Measurements from ENCODE around the gene GNAL. TPM values are rescaled to one million over a fixed set of nuclear protein-coding genes. Genes with fewer than 3 reads are reported as not detected.
A peak's percentile ranks its signal among the peaks of the same experiment; 100 is the strongest.
"Not testable (repeated sequence)": the region's sequence is repeated elsewhere in the genome, so short reads cannot be mapped to it uniquely, and the experiment has no call there.

The GNAL gene
- total RNA-seq, 2 donors from 2014 or later: 0.20 to 0.53 TPM

DNA sequence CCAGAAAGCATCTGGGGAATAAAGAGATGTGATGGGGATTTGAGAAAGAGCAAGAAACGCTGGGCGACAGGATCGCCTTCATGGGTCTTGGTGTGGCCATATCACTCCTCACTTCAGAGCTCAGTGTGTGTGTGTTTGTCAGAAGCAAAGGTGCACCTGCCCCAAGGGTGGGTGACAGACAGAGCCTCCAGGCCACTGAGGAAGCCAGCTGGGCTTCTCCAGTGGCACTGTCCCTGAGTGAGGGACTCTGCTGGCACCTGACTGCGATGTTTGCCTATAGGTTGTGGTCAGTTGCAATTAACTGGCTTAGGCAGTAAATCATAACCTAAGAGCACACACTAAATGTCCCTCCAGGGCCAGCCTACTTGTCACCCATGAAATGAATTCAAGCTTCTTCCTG lies 23.5 kb upstream of the GNAL start:
- Mint-ChIP-seq H3K27ac (no peak overlapping the region), H3K9me3 (no peaks in the 10 kb centered on the region), H3K36me3 (no peaks in the 10 kb centered on the region)
- no peak for DNase-seq (ENCODE audit: low spot score in 2 of 2)
- ATAC-seq: no peak

DNA sequence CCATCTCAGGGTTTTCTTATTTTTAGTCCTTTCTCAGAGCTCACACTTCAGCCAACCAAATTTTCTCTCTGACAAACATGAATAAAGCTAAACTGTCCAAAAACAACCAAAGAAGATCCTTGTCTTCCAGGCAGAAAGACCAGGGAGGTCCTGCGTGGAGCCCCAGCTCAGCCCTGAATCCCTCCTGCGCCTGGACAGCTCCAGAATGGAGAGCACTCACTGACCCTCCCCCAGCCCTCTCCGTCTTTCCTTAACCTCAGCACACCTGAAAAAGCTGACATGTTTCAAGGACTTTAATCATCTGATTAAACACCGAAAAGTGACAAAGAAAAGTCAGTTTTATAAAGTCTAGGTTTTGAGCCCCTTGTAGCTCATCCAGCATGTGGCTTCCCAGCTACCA lies 22.9 kb upstream of the GNAL start:
- Mint-ChIP-seq H3K9me3 (no peaks in the 10 kb centered on the region), H3K36me3 (no peaks in the 10 kb centered on the region), H3K27ac (no peak overlapping the region)
- DNase-seq (ENCODE audit: low spot score in 2 of 2) (no peak), ATAC-seq (no peak)

DNA sequence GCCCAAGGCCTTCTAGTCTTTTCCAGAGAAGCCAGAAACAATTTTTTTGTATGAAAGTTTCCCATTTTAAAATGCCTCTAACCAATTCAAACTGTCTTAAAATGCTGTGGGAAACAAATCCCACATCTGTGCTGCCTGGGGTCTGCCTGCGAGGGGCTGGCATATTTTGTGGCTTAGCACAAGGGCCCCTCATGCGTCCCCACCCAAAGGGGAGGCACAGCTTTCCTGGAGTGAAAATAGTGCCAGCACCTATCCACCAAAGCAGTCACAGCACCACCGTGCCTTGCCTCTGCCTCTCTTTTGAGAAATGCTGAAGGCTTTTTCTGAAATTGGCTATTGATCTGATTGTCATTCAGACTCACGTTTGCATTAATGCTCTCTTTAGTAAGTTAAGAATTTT lies 22.2 kb upstream of the GNAL start:
- DNase-seq (ENCODE audit: low spot score in 2 of 2): no peak
- Mint-ChIP-seq H3K27ac (no peak overlapping the region), H3K36me3 (no peaks in the 10 kb centered on the region), H3K9me3 (no peaks in the 10 kb centered on the region)
- no peak for ATAC-seq

DNA sequence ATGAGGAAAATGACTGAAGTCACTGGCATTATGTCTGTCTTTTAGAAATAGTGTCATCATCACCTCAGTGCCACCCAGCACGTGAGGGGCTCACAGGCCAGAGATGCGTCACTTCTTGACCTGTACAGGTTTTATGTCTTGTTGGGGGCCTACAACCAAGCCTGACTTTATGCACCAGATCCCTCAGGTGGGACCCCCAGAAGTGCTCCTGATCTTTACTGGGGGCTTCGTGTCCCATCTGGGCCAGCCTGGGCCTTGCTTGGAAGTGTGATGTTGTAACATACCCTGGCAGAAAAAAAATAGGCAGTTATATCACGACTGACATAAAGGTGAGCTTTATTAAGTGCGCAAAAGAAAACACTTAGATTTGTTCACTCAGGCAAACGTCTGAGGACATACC lies 21.5 kb upstream of the GNAL start:
- no peak for DNase-seq (ENCODE audit: low spot score in 2 of 2)
- H3K36me3 Mint-ChIP-seq: no peaks in the 10 kb centered on the region
- ATAC-seq: no peak
- H3K27ac Mint-ChIP-seq: no peak overlapping the region
- H3K9me3 Mint-ChIP-seq: no peaks in the 10 kb centered on the region

DNA sequence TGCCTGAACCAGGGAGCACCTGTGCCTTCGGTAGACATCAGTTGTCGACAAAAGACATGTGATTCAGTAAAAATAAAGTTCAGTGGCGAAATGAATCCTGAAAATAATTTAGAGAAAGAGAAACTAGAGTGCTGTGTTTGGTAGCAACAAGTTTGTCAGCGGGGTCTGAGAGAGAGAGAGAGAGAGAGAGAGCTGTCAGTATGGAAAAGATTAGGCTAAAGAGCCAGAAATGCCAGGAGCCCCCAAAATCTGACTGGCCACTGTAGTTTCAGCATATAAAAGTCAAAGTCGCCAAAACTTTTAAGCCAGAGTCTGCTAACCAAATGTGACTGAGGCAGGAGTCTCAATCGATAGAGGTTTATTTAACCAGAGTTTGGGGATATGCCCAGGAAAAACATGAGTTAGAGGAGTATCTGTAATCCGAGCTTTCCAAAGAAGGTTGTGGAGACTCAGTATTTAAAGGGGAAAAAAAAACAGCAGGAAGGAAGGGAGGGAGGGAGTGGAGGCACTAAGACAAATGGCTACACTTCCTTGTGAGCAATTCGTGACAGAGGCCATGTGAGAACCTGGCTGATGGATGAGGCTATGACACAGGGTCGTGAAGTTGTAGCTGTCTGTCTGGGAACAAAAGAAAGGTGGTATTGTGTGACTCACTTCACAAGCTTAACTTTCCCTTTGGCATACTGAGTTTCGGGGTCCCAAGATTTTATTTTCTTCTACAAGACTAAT lies 20.5 kb upstream of the GNAL start:
- ATAC-seq (no peak), DNase-seq (ENCODE audit: low spot score in 2 of 2) (no peak)
- Mint-ChIP-seq H3K36me3 (no peaks in the 10 kb centered on the region), H3K27ac (no peak overlapping the region), H3K9me3 (no peaks in the 10 kb centered on the region)

DNA sequence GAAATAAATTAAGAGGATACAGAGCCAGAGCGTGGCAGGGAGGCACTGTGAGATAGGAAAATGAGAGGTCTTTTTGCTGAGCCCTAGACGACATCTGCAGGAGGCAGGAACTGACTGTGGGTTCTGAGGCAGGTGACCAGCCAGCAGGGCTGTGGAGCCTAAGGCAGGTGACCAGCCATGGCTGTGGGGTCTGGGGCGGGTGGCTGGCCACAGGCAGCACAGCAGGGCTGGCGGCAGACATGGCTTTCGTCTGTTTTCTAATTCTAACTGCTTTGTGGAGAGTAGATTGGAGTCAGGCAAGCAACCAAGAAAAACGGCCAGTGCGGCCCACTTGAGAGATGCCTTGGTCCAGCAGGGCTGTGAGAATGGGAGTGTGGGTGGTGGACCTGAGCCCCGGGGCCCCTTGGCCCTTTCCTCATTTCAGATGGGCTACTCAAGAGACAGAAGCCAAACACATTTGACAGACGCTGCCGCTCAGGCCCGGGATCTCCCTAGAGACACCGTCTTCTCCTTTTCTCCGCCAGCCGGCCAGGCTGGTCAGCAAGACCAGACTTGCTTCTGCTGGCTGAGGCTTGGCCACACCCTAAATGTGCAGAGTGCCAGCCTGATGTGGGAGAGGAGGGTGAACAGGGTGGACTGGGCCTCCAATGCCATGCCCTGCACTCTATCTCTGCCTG lies 19.7 kb upstream of the GNAL start:
- no peak overlapping the region for H3K27ac Mint-ChIP-seq
- no peak for ATAC-seq
- no peaks in the 10 kb centered on the region for H3K9me3 Mint-ChIP-seq
- no peak for DNase-seq (ENCODE audit: low spot score in 2 of 2)
- no peaks in the 10 kb centered on the region for H3K36me3 Mint-ChIP-seq

DNA sequence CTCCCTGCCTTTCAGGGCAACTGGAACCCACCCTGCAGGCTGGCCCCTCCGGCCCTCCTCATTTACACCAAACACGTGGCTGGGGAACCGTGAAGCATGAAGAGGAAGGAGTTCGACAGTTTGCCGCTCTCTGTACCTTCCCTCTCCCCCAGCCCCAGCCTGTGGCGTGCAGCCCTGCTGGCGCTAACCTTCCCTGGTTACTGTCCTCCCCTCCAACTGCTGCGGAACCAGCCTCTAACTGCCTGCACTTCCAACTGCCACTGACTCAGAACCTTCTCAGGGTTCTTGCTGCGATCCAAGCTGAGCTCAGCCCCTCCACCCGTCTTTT lies 19.2 kb upstream of the GNAL start:
- no peak for DNase-seq (ENCODE audit: low spot score in 2 of 2)
- H3K27ac Mint-ChIP-seq: no peak overlapping the region
- ATAC-seq: no peak
- H3K36me3 Mint-ChIP-seq: no peaks in the 10 kb centered on the region
- H3K9me3 Mint-ChIP-seq: no peaks in the 10 kb centered on the region

DNA sequence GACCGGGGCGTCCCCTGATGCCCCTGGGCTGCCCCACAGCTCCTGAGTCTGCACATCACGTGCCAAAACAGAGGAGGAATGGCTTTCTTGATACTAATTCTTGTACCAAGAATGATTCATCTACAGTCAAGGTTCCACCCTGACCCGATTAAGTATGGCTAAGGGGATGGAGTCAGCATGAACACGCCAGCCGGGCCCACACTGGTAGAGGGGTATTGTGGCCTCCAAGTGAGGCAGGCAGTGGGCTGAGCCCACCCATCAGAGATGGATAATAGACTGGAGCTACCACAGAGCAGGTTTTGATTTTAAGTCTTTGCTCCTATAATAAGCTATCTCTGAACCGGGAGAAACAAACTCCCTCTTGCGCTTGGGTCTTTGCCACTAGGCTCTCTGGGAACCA lies 17.9 kb upstream of the GNAL start:
- Mint-ChIP-seq H3K9me3 (no peaks in the 10 kb centered on the region), H3K36me3 (no peaks in the 10 kb centered on the region), H3K27ac (no peak overlapping the region)
- ATAC-seq (no peak), DNase-seq (ENCODE audit: low spot score in 2 of 2) (no peak)

DNA sequence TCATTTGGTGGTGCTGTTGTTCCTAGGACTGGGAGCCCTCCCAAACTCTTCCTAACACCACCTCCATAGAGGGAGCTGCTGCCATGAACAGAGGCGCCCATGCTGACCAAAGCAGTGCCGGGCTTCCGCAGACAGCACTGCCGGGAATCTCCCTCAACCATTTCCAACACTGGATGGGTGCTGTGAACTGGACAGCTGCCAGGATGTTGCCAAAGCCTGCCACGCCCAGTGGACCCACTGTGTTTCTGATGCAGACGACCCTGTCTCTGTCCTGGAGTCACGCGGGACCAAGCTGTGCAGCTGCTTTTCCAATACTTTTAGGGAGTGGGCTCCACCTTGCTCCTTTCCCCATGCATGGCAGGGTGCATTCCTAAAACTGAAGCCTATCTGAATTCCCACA lies 16.9 kb upstream of the GNAL start:
- ATAC-seq (no peak), DNase-seq (ENCODE audit: low spot score in 2 of 2) (no peak)
- Mint-ChIP-seq H3K9me3 (no peaks in the 10 kb centered on the region), H3K27ac (no peak overlapping the region), H3K36me3 (no peaks in the 10 kb centered on the region)

DNA sequence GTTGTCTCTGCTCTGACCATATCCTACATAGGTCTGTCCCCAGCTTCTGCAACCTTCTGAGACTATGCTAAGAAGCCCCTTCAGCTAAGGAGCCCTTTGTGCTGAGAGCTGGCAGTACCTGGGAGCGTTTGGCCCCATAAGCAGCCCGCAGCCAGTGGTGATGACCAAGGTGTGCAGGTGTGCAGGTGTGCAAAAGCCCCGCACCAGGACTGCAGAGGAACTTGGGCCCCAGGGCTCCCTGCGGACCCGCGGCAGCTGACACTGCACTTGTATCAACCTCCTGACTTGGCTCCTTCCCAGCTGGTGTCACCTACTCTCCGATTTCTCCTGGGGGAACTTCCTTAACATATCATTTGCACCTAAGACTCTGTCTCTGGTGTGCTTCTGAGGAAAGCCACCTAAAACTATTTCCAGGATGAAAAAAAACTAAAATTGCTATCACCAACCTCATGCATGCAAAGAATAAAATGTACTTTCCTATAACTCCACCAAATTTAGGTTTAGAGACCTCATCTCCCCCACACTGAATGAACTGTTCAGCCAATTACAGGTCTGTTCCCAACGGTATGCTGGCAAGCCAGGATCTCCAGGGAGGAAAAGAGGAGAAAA lies 16.1 kb upstream of the GNAL start:
- no peak for DNase-seq (ENCODE audit: low spot score in 2 of 2)
- no peak for ATAC-seq
- no peaks in the 10 kb centered on the region for H3K36me3 Mint-ChIP-seq
- H3K27ac Mint-ChIP-seq: no peak overlapping the region
- no peaks in the 10 kb centered on the region for H3K9me3 Mint-ChIP-seq

DNA sequence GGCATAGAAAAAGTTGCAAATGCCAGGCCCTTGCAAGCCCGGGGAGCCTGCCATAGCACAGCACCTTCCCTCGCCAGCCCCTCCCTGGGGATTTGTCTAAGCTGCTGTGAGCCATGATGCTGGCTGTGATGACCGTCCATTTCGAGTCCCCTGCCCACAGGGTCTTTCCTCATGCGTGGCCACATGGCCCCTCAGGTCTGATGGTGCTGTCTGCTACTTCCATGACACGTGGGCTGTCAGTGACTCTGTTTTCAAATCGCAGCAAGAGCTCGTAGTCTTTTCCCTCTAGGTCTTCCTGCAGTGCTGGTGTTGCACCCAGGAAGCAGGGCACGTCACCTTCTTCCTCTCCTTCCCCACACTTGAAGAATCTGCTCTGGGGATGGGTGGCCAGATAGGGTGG lies 15.5 kb upstream of the GNAL start:
- Mint-ChIP-seq H3K9me3 (no peaks in the 10 kb centered on the region), H3K36me3 (no peaks in the 10 kb centered on the region), H3K27ac (no peak overlapping the region)
- DNase-seq (ENCODE audit: low spot score in 2 of 2): no peak
- ATAC-seq: no peak

DNA sequence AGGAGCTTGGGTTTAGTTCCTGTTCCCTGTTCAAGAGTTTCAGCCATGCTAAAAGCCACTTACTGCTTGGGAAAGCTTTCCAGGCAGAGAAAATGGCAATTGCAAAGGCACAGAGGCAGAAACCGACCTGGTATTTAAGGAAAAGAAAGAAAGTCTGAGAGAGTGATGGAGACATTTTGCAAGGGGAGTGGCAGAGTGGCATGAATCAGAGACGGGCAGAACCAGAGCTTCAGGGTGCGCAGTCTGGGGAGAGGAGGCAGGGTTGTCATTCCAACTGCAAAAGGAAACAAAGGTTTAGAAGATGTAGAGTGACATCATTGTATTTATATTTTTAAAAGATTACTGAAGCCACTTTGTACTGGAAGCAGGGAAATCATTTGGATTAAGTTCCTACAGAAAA lies 14.9 kb upstream of the GNAL start:
- no peaks in the 10 kb centered on the region for H3K9me3 Mint-ChIP-seq
- H3K36me3 Mint-ChIP-seq: no peaks in the 10 kb centered on the region
- ATAC-seq (no peak), DNase-seq (ENCODE audit: low spot score in 2 of 2) (no peak)
- H3K27ac Mint-ChIP-seq: peak overlapping the region in 1 of 2 donors; percentile 61

DNA sequence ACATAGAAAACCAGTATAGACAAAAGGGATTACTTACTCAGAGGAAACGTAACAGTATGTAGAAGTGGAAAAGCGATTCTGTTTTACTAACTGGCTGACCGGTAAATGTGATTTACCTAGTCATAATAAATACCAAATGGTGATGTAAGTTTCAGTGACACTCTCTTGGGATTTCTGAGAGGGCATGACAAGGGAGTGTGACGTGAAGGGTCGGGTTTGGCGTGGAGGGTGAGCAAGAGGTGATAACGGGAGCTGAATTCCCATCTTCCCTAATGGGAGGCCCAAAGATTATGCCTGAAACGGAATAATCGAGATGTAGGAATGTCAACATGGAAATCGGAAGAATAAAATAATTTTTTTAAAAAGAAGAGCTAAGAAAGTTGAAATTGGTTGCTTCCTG lies 12.7 kb upstream of the GNAL start:
- Mint-ChIP-seq H3K36me3 (no peaks in the 10 kb centered on the region), H3K27ac (peak overlapping the region in 1 of 2 donors; percentile 22), H3K9me3 (no peaks in the 10 kb centered on the region)
- ATAC-seq: no peak
- no peak for DNase-seq (ENCODE audit: low spot score in 2 of 2)

DNA sequence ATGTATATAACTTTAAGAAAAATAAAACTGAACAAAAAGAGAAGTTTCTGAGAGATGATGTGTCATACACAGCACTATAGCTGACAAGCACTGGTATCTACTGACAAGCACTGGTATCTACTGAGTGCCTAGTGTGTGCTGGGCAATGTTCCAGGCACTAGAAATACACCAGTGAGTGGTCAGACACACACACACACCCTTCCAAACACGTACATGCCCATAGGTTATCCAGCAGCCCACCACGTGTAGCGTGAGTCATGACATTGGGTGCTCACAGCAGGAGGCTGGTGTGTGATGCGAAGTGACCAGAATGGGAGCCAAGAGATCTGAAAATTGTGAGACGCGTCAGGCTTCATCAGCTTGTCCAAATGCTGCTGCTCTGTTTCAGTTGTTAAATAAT lies 12.2 kb upstream of the GNAL start:
- no peaks in the 10 kb centered on the region for H3K36me3 Mint-ChIP-seq
- H3K9me3 Mint-ChIP-seq: no peaks in the 10 kb centered on the region
- H3K27ac Mint-ChIP-seq: no peak overlapping the region
- ATAC-seq: no peak
- DNase-seq (ENCODE audit: low spot score in 2 of 2): no peak

DNA sequence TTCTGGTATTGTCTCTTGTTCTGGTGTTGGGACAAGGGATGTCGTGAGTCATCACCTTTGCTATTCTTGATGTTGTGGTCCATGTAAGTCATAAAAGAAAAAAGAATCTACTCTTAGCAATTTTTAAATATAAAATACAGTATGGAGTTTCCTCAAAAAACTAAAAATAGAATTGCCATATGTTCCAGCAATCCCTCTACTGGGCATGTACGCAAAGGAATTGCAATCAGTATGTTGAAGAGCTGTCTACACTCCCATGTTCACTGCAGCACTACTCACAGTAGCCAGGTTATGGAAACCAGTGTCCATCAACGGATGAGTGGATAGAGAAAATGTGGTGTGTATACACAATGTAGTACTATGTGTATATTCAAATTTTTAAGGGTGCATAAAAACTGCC lies 10.9 kb upstream of the GNAL start:
- no peaks in the 10 kb centered on the region for H3K9me3 Mint-ChIP-seq
- H3K36me3 Mint-ChIP-seq: no peaks in the 10 kb centered on the region
- no peak overlapping the region for H3K27ac Mint-ChIP-seq
- ATAC-seq (no peak), DNase-seq (ENCODE audit: low spot score in 2 of 2) (no peak)

DNA sequence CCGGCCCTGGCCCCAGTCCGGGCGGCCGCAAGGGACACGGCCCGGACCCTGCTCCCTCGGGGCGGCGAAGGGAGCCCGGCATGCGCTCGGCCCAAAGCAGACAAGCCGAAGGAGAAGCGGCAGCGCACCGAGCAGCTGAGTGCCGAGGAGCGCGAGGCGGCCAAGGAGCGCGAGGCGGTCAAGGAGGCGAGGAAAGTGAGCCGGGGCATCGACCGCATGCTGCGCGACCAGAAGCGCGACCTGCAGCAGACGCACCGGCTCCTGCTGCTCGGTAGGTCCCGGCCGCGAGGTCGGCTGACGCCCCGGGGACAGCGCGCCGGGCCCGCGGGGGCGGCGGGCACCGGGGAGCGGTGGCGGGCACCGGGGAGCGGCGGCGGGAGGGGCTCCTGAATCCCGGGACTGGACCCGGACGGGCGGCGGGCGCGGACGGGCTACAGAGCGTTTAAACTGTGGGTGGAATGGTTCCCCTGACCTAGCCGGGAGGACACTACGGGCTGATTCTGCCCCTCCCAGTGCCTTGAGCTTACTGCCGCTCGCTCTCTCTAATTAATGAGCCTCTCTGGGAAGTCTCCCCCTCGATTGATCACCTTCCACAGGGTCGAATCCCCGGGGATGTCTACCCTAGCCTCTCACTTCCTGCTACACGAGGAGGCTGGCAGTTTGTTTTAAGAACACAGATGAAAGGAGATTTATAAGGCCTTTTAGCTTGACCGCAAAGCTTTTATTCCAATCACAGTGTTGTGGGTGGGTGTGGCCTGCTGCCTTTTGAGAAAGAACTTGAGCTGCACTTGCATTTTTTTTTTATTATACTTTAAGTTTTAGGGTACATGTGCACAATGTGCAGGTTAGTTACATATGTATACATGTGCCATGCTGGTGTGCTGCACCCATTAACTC lies 853 bp downstream of the GNAL start:
- DNase-seq (ENCODE audit: low spot score in 2 of 2) (peak in 1 of 2 donors; percentile 30), ATAC-seq (peak; percentile 28 to 54)
- H3K36me3 Mint-ChIP-seq: peaks cover 0 to 15% of the 10 kb centered on the region in 2 donors
- no peaks in the 10 kb centered on the region for H3K9me3 Mint-ChIP-seq
- no peak overlapping the region for H3K27ac Mint-ChIP-seq

DNA sequence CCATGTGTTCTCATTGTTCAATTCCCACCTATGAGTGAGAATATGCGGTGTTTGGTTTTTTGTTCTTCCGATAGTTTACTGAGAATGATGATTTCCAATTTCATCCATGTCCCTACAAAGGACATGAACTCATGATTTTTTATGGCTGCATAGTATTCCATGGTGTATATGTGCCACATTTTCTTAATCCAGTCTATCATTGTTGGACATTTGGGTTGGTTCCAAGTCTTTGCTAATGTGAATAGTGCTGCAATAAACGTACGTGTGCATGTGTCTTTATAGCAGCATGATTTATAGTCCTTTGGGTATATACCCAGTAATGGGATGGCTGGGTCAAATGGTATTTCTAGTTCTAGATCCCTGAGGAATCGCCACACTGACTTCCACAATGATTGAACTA lies 1.6 kb downstream of the GNAL start:
- H3K36me3 Mint-ChIP-seq: peaks cover 0 to 15% of the 10 kb centered on the region in 2 donors
- H3K27ac Mint-ChIP-seq; DNase-seq (ENCODE audit: low spot score in 2 of 2); H3K9me3 Mint-ChIP-seq; ATAC-seq: not testable (repeated sequence)

All from activated naive CD4-positive, alpha-beta T cell treated with anti-CD3 and anti-CD28 coated beads, Interleukin-2, amount 50 U/mL, for 72 hours (primary cell).